Fibroblast of pulmonary artery (primary cell): Measurements from ENCODE around the gene LARP4.

ENCODE experiments used
- DNase-seq: peaks from one replicate; pipeline ENCODE4 v3.0.0-alpha.2; 2010; ENCODE audit warnings: low read depth
- H3K4me3 ChIP-seq: replicated peaks from 2 replicates; pipeline ENCODE4 v1.5.1; 2011; ENCODE audit warnings: low read depth, mild to moderate bottlenecking, control low read depth, low read length, moderate library complexity
- TF ChIP-seq, protein P1 (sequence below): IDR thresholded peaks from 2 replicates; pipeline ENCODE4 v1.5.1; 2011; ENCODE audit warnings: mild to moderate bottlenecking, control low read depth, low read length, inconsistent platforms; ENCODE audit errors: missing control alignments

LARP4 gene

DNA sequence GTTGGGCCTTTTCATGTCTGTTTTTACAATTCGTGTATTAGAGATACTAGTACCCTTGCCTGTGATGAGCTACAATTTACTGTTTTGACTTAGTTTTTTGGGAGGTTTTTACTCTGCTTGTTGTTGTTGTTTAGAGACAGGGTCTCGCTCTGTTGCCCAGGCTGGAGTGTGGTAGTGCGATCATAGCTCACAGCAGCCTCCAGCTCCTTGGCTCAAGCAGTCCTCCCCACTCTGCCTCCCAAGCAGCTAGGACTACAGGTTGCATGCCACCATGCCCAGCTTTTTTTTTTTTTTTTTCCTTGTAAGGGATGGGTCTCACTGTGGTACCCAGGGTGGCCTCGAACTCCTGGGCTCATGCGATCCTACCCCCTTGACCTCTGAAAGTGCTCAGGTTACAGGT, 52.1 kb downstream of the LARP4 start:
- H3K4me3 ChIP-seq: no peak overlapping the region
- DNase-seq: no peak
- TF ChIP-seq, protein P1, sequence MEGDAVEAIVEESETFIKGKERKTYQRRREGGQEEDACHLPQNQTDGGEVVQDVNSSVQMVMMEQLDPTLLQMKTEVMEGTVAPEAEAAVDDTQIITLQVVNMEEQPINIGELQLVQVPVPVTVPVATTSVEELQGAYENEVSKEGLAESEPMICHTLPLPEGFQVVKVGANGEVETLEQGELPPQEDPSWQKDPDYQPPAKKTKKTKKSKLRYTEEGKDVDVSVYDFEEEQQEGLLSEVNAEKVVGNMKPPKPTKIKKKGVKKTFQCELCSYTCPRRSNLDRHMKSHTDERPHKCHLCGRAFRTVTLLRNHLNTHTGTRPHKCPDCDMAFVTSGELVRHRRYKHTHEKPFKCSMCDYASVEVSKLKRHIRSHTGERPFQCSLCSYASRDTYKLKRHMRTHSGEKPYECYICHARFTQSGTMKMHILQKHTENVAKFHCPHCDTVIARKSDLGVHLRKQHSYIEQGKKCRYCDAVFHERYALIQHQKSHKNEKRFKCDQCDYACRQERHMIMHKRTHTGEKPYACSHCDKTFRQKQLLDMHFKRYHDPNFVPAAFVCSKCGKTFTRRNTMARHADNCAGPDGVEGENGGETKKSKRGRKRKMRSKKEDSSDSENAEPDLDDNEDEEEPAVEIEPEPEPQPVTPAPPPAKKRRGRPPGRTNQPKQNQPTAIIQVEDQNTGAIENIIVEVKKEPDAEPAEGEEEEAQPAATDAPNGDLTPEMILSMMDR: no peak

DNA sequence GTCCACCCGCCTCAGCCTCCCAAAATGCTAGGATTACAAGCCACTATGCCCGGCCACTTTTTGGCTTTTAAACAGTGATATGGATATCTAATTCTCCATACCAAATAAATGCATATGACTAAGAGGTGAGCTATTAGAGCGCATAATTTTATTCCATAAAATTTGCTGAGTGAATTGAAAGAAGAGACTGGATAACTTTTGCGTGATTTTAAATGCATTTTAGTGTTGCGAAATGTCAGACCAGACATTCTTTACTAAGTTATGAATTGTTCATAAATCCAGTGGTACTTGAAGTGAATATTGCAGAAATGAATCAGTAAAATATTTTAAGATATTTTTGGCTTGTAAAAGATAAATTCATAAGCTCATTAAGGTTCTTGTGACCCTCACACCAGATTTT, 53.2 kb downstream of the LARP4 start:
- H3K4me3 ChIP-seq: no peak overlapping the region
- DNase-seq: peak; percentile 14
- TF ChIP-seq, protein P1: no peak

DNA sequence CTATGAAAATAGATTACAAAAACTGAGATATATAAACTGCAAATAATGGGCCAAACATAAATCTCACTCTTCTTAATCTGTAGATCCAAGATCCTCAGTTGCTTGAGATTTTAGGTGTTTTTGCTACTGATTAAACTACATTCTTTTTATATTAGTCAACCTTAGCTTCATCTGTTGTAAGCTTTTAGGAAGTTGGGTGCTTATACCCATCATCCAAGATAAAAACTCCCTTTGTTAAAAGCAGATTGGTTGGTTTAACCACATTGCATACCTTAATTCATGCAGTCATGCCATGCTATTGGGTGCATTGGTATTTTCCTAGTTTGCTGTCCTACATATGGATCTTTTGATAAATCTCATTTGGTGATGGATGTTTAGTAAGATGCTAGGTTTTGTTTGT, 57.9 kb downstream of the LARP4 start:
- peak; percentile 25 for DNase-seq
- no peak overlapping the region for H3K4me3 ChIP-seq
- TF ChIP-seq, protein P1: no peak

DNA sequence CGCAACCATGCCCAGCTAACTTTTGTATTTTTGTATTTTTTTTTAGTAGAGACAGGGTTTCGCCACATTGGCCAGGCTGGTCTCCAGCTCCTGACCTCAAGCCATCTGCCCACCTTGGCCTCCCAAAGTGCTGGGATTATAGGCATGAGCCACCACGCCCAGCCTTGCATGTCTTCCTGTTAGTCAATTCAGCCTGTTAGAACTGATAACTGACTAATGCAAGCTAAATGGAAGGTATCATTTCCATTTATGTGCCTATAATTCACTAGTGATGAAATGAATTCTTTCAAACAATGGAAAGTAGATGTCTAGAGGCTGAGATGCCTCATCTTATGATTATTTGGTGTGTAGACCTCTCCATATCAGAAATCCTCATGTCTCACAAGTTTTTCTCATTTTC, 66.8 kb downstream of the LARP4 start:
- TF ChIP-seq, protein P1: no peak
- DNase-seq: no peak
- H3K4me3 ChIP-seq: no peak overlapping the region

DNA sequence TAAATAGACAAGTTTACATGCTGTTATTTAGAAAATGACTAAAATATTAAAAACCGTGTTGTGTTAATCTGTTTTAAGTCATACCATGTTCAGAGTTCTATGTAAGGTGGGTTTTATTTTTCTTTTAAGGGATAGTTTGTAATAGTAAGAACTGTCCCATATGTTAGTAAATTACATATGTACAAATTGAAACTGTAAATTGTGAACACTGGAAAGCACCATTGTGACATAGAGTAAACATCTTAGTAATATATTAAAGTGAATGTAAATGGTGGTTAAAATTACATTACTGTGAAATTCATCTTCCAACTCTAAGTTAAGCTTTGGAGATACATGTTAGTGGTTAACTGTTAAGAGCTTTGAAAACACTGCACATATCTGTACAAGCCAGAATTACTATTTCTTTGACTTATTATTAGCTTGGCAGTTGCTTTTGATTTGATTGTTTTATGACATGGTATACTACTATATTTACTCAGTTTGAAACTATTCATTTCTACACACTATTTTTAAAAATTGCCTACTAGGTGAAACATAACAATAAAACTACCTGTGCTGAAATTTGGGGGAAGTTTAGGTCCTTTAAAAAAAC, 76.7 kb downstream of the LARP4 start:
- TF ChIP-seq, protein P1: no peak
- H3K4me3 ChIP-seq: no peak overlapping the region
- no peak for DNase-seq

DNA sequence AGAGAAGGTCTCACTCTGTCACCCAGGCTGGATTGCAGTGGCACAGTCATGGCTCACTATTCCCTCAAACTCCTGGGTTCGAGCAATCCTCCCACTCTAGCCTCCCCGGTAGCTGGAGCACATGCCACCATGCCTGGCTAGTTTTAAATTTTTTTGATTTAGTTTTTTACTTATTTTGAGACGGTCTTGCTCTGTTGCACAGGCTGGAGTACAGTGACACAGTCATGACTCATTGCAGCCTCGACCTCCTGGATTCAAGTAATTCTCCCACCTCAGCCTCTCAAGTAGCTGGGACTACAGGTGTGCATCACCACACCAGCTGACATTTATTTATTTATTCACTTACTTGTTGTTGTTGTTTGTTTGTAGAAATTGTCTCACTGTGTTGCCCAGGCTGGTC, 81.9 kb downstream of the LARP4 start:
- H3K4me3 ChIP-seq: no peak overlapping the region
- TF ChIP-seq, protein P1: no peak
- no peak for DNase-seq

DNA sequence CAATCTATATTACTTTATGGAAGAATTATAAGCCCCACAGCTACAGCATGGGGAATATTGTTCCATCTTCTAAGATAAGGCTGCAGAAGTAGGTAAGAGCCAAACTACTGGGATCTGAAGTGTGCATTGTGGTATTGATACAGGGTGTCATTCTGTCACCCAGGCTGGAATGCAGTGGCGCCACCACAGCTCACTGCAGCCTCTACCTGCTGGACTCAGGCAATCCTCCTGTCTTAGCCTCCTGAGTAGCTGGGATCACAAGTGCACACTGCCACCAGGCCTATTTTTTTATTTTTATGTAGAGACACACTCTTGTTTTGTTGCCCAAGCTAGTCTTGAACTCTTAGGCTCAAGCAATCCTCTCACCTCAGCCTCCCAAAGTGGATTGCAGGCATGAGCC, 82.8 kb downstream of the LARP4 start:
- TF ChIP-seq, protein P1: no peak
- no peak for DNase-seq
- H3K4me3 ChIP-seq: no peak overlapping the region
